Mesendoderm (in vitro differentiated cells): ENCODE data around the gene C1GALT1.

Experiments used
- DNase-seq: peaks from one replicate; pipeline ENCODE4 v3.0.0; 2013
- H2AK5ac ChIP-seq: 2 replicates; pipeline ENCODE4 v1.6.1; 2013; ENCODE audit warnings: low read length, inconsistent platforms
- H2BK120ac ChIP-seq: 2 replicates; pipeline ENCODE4 v1.6.1; 2013; ENCODE audit warnings: low read depth, mild to moderate bottlenecking, low read length, moderate library complexity, mixed read lengths
- H2BK15ac ChIP-seq: replicated peaks from 2 replicates; pipeline ENCODE4 v1.6.1; 2013; ENCODE audit warnings: low read depth, mild to moderate bottlenecking, moderate library complexity
- H2BK5ac ChIP-seq: 2 replicates; pipeline ENCODE4 v1.6.1; 2013; ENCODE audit warnings: low read length, inconsistent platforms
- H3K18ac ChIP-seq: 2 replicates; pipeline ENCODE4 v1.6.1; 2013; ENCODE audit warnings: mild to moderate bottlenecking, low read length, mixed read lengths
- H3K23ac ChIP-seq: one replicate; pipeline ENCODE4 v1.6.1; 2013; ENCODE audit warnings: low read length
- H3K27ac ChIP-seq: 2 replicates; pipeline ENCODE4 v1.5.1; 2013; ENCODE audit warnings: low read depth, mild to moderate bottlenecking, inconsistent platforms, low read length, moderate library complexity
- H3K27me3 ChIP-seq: 2 replicates; pipeline ENCODE4 v1.6.1; 2013; ENCODE audit warnings: low read length, control low read depth, mild to moderate bottlenecking, inconsistent platforms; ENCODE audit not compliant: insufficient read depth, poor library complexity
- H3K36me3 ChIP-seq: 2 replicates; pipeline ENCODE4 v1.6.1; 2013; ENCODE audit warnings: low read length, inconsistent platforms; ENCODE audit not compliant: control insufficient read depth, insufficient read depth
- H3K4ac ChIP-seq: one replicate; pipeline ENCODE4 v1.6.1; 2013; ENCODE audit warnings: low read depth, mild to moderate bottlenecking, low read length, moderate library complexity
- H3K4me1 ChIP-seq: 2 replicates; pipeline ENCODE4 v1.6.1; 2013; ENCODE audit warnings: low read depth, low read length, inconsistent platforms; ENCODE audit not compliant: control insufficient read depth
- H3K4me2 ChIP-seq: 2 replicates; pipeline ENCODE4 v1.6.1; 2013; ENCODE audit warnings: low read length
- H3K4me3 ChIP-seq: 2 replicates; pipeline ENCODE4 v1.5.1; 2013; ENCODE audit warnings: mild to moderate bottlenecking, low read length
- H3K56ac ChIP-seq: one replicate; pipeline ENCODE4 v1.6.1; 2013; ENCODE audit warnings: low read length
- H3K79me1 ChIP-seq: 2 replicates; pipeline ENCODE4 v1.6.1; 2013; ENCODE audit warnings: low read length, inconsistent platforms
- H3K79me2 ChIP-seq: 2 replicates; pipeline ENCODE4 v1.6.1; 2013; ENCODE audit warnings: mild to moderate bottlenecking, low read length; ENCODE audit not compliant: control insufficient read depth, insufficient read depth
- H3K9ac ChIP-seq: 2 replicates; pipeline ENCODE4 v1.6.1; 2013; ENCODE audit warnings: low read length, inconsistent platforms
- H4K5ac ChIP-seq: one replicate; pipeline ENCODE4 v1.6.1; 2013; ENCODE audit warnings: low read length
- H4K8ac ChIP-seq: one replicate; pipeline ENCODE4 v1.6.1; 2013; ENCODE audit warnings: low read depth, mild to moderate bottlenecking, control low read depth, low read length, moderate library complexity
- WGBS: extraction: QIAGEN DNeasy Blood & Tissue Kit; methylation state at CpG from one replicate; pipeline ENCODE4 v1.1.7; 2013; ENCODE audit warnings: low lambda C conversion rate, missing lambda C conversion rate; ENCODE audit not compliant: insufficient coverage; ENCODE audit errors: extremely low coverage; 5-methylcytosine and 5-hydroxymethylcytosine counted together

Gene C1GALT1

DNA sequence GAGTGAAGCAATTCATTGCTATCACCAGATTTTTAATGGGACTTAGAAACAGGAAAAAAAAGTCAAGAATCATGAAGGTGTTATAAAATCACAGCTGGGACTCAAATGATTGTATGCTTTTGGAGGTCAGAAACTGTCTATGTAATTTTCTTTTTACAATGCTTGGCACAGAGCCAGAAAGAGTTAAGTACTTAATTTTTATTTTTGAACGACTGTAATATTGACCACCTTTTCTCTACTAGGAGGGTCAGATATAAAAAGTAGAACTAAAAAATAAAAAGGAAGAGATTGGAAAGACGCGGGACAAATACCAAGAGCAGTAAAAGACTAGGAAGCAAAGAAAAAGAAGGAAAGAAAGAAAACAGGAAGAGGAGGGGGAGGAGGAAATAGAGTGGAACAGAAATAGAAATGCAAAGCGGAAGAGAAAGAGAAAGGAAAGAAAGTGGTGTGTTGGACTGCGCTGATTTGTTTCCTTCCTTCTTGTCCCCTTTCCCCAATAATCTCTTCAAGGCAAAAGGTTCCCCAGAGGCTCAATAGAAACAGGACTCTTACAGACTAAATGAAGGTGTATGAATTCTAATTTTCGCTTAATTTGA, 23.2 kb upstream of the C1GALT1 start:
- Histone ChIP-seq H3K27me3 (no peaks in the 10 kb centered on the region), H3K36me3 (no peaks in the 10 kb centered on the region), H3K4me1 (no peaks in the 10 kb centered on the region), H3K9ac (no peak overlapping the region), H3K79me2 (no peaks in the 10 kb centered on the region), H3K4me2 (no peak overlapping the region), H2BK15ac (no peak overlapping the region), H3K79me1 (no peaks in the 10 kb centered on the region), H3K4ac (no peak overlapping the region), H2AK5ac (no peak overlapping the region), H4K5ac (no peak overlapping the region), H2BK120ac (no peak overlapping the region), H3K23ac (no peak overlapping the region), H3K4me3 (no peak overlapping the region), H3K56ac (no peak overlapping the region), H4K8ac (no peak overlapping the region), H3K27ac (no peak overlapping the region), H3K18ac (no peak overlapping the region), H2BK5ac (no peak overlapping the region)
- no CpG with 5 or more reads among the region's 6 CpGs for WGBS
- no peak for DNase-seq

GRCh38 chr7:7164591-7164990, 17.8 kb upstream of the C1GALT1 start:
- no peak overlapping the region for H2BK120ac ChIP-seq
- no peak overlapping the region for H3K4ac ChIP-seq
- no peaks in the 10 kb centered on the region for H3K4me1 ChIP-seq
- H3K9ac ChIP-seq: no peak overlapping the region
- H2BK5ac ChIP-seq: no peak overlapping the region
- no peak overlapping the region for H3K27ac ChIP-seq
- H2AK5ac ChIP-seq: no peak overlapping the region
- no peak overlapping the region for H3K56ac ChIP-seq
- no peak overlapping the region for H3K23ac ChIP-seq
- no peak overlapping the region for H4K8ac ChIP-seq
- no peak overlapping the region for H2BK15ac ChIP-seq
- H3K79me2 ChIP-seq: no peaks in the 10 kb centered on the region
- no CpG with 5 or more reads among the region's 2 CpGs for WGBS
- H3K18ac ChIP-seq: no peak overlapping the region
- H4K5ac ChIP-seq: no peak overlapping the region
- no peaks in the 10 kb centered on the region for H3K79me1 ChIP-seq
- no peaks in the 10 kb centered on the region for H3K36me3 ChIP-seq
- no peak for DNase-seq
- no peak overlapping the region for H3K4me3 ChIP-seq
- no peak overlapping the region for H3K4me2 ChIP-seq
- H3K27me3 ChIP-seq: no peaks in the 10 kb centered on the region

- no peaks in the 10 kb centered on the region for H3K79me2 ChIP-seq
- no peak overlapping the region for H2BK120ac ChIP-seq
- H3K4ac ChIP-seq: no peak overlapping the region
- no peak overlapping the region for H2BK5ac ChIP-seq
- H3K9ac ChIP-seq: no peak overlapping the region
- no peak overlapping the region for H3K27ac ChIP-seq
- no peaks in the 10 kb centered on the region for H3K4me1 ChIP-seq
- no peaks in the 10 kb centered on the region for H3K79me1 ChIP-seq
- H3K36me3 ChIP-seq: no peaks in the 10 kb centered on the region
- no peak overlapping the region for H3K4me2 ChIP-seq
- no peak overlapping the region for H3K4me3 ChIP-seq
- H3K18ac ChIP-seq: no peak overlapping the region
- no peak overlapping the region for H2AK5ac ChIP-seq
- no peak overlapping the region for H2BK15ac ChIP-seq
- H4K5ac ChIP-seq: no peak overlapping the region
- no peak for DNase-seq
- no peak overlapping the region for H4K8ac ChIP-seq
- no CpG with 5 or more reads among the region's 3 CpGs for WGBS
- H3K23ac ChIP-seq: no peak overlapping the region
- no peaks in the 10 kb centered on the region for H3K27me3 ChIP-seq
- H3K56ac ChIP-seq: no peak overlapping the region
Observed at GRCh38 chr7:7165372-7165771, 17.0 kb upstream of the C1GALT1 start.

- H3K4me1 ChIP-seq: no peaks in the 10 kb centered on the region
- H4K5ac ChIP-seq: no peak overlapping the region
- no peak overlapping the region for H3K18ac ChIP-seq
- H3K79me1 ChIP-seq: no peaks in the 10 kb centered on the region
- H2BK15ac ChIP-seq: no peak overlapping the region
- no peaks in the 10 kb centered on the region for H3K27me3 ChIP-seq
- no CpG with 5 or more reads among the region's 3 CpGs for WGBS
- H3K56ac ChIP-seq: no peak overlapping the region
- H4K8ac ChIP-seq: no peak overlapping the region
- no peak overlapping the region for H3K4me2 ChIP-seq
- no peak overlapping the region for H3K27ac ChIP-seq
- H3K23ac ChIP-seq: no peak overlapping the region
- H2BK5ac ChIP-seq: no peak overlapping the region
- no peak for DNase-seq
- H3K4ac ChIP-seq: no peak overlapping the region
- H2AK5ac ChIP-seq: no peak overlapping the region
- H3K36me3 ChIP-seq: no peaks in the 10 kb centered on the region
- H3K4me3 ChIP-seq: no peak overlapping the region
- no peaks in the 10 kb centered on the region for H3K79me2 ChIP-seq
- H2BK120ac ChIP-seq: no peak overlapping the region
- H3K9ac ChIP-seq: no peak overlapping the region
Observed at GRCh38 chr7:7166318-7166717, 16.0 kb upstream of the C1GALT1 start.

DNA sequence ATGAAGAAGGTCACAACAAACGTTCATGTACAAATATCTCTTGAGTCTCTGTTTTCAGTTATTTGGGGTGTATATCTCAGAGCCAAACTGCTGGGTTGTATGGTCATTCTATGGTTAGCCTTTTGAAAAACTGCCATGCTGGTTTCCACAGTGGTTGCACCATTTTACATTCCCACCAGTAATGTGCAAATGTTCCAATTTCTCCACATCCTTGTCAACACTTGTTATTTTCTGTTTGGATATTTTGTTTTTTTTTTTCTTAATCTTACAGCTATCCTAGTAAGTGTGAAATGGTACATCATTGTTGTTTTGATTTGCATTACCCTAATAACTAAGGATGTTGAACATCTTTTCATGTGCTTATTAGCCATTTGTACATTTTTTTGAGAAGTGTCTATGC, 13.0 kb upstream of the C1GALT1 start:
- no peaks in the 10 kb centered on the region for H3K79me1 ChIP-seq
- H3K36me3 ChIP-seq: no peaks in the 10 kb centered on the region
- no peak overlapping the region for H3K27ac ChIP-seq
- no peaks in the 10 kb centered on the region for H3K27me3 ChIP-seq
- H3K4me1 ChIP-seq: no peaks in the 10 kb centered on the region
- H4K5ac ChIP-seq: no peak overlapping the region
- H3K56ac ChIP-seq: no peak overlapping the region
- H2AK5ac ChIP-seq: no peak overlapping the region
- no peak for DNase-seq
- no peak overlapping the region for H3K18ac ChIP-seq
- H2BK5ac ChIP-seq: no peak overlapping the region
- H3K23ac ChIP-seq: no peak overlapping the region
- no peak overlapping the region for H3K4me3 ChIP-seq
- H2BK15ac ChIP-seq: no peak overlapping the region
- no CpG with 5 or more reads among the region's 1 CpG for WGBS
- H3K79me2 ChIP-seq: no peaks in the 10 kb centered on the region
- H3K9ac ChIP-seq: no peak overlapping the region
- no peak overlapping the region for H2BK120ac ChIP-seq
- no peak overlapping the region for H3K4me2 ChIP-seq
- H3K4ac ChIP-seq: no peak overlapping the region
- no peak overlapping the region for H4K8ac ChIP-seq

- Histone ChIP-seq H3K4me2 (no peak overlapping the region), H2BK5ac (no peak overlapping the region), H3K9ac (no peak overlapping the region), H3K27me3 (no peaks in the 10 kb centered on the region), H3K27ac (no peak overlapping the region), H3K23ac (no peak overlapping the region), H4K8ac (no peak overlapping the region), H3K36me3 (no peaks in the 10 kb centered on the region), H3K79me2 (no peaks in the 10 kb centered on the region), H2BK15ac (no peak overlapping the region), H4K5ac (no peak overlapping the region), H3K4ac (no peak overlapping the region), H3K18ac (no peak overlapping the region), H3K79me1 (no peaks in the 10 kb centered on the region), H3K56ac (no peak overlapping the region), H2AK5ac (no peak overlapping the region), H3K4me3 (no peak overlapping the region), H3K4me1 (no peaks in the 10 kb centered on the region), H2BK120ac (no peak overlapping the region)
- DNase-seq: no peak
- WGBS: no CpG with 5 or more reads among the region's 6 CpGs
Observed at GRCh38 chr7:7173956-7174632, 8.2 kb upstream of the C1GALT1 start.
